ENCODE data around the gene SSPN. TPM values are rescaled to one million over a fixed set of nuclear protein-coding genes. Genes with fewer than 3 reads are reported as not detected.

SSPN gene
- polyA plus RNA-seq, 1 donor from 2014 or later: 0.26 TPM

GRCh38 chr12:26272851-26273250 lies 77.5 kb downstream of the SSPN start:
- H3K9me3 ChIP-seq (ENCODE audit: low read length): no peaks in the 10 kb centered on the region

GRCh38 chr12:26273811-26274210 lies 78.4 kb downstream of the SSPN start:
- H2AFZ ChIP-seq (ENCODE audit: low read depth, low read length): no peak overlapping the region
- H3K36me3 ChIP-seq (ENCODE audit: insufficient read depth, low read length): no peaks in the 10 kb centered on the region
- no peak overlapping the region for H3K9ac ChIP-seq (ENCODE audit: low read length)
- no peaks in the 10 kb centered on the region for H3K9me3 ChIP-seq (ENCODE audit: low read length)
- H3K27ac ChIP-seq (ENCODE audit: low read length): no peak overlapping the region
- no peak overlapping the region for H3K4me3 ChIP-seq (ENCODE audit: low read length)
- no peaks in the 10 kb centered on the region for H3K9me2 ChIP-seq (ENCODE audit: insufficient read depth, low read length)
- no peaks in the 10 kb centered on the region for H4K20me1 ChIP-seq (ENCODE audit: insufficient read depth)
- no peaks in the 10 kb centered on the region for H3F3A ChIP-seq (ENCODE audit: insufficient read depth, low read length, poor library complexity, severe bottlenecking)
- no peaks in the 10 kb centered on the region for H3K79me2 ChIP-seq (replicated peaks; ENCODE audit: insufficient read depth, low read length)
- TF ChIP-seq CTCF (IDR thresholded peaks at IDR 0.05; ENCODE audit: poor library complexity, severe bottlenecking): no peak
- TF ChIP-seq SMC3 (conservative IDR thresholded peaks at IDR 0.05; ENCODE audit: poor library complexity): no peak
- no peak for TF ChIP-seq EZH2 (IDR thresholded peaks at IDR 0.05; ENCODE audit: borderline replicate concordance, insufficient read depth, low read length, poor library complexity, severe bottlenecking)
- TF ChIP-seq REST (IDR thresholded peaks at IDR 0.05; ENCODE audit: borderline replicate concordance): no peak
- no peak for TF ChIP-seq EP300 (conservative IDR thresholded peaks at IDR 0.05; ENCODE audit: poor library complexity, severe bottlenecking)
- no peak overlapping the region for H3K4me2 ChIP-seq (ENCODE audit: low read length)
- no peaks in the 10 kb centered on the region for H3K27me3 ChIP-seq (ENCODE audit: insufficient read depth, low read depth, low read length)

More at GRCh38 chr12:26272851-26273250, 77.5 kb downstream of the SSPN start:
- Histone ChIP-seq H3K27ac (ENCODE audit: low read length) (no peak overlapping the region), H3F3A (ENCODE audit: insufficient read depth, low read length, poor library complexity, severe bottlenecking) (no peaks in the 10 kb centered on the region), H3K27me3 (ENCODE audit: insufficient read depth, low read depth, low read length) (no peaks in the 10 kb centered on the region), H4K20me1 (ENCODE audit: insufficient read depth) (no peaks in the 10 kb centered on the region), H3K79me2 (replicated peaks; ENCODE audit: insufficient read depth, low read length) (no peaks in the 10 kb centered on the region), H3K9ac (ENCODE audit: low read length) (no peak overlapping the region), H3K4me3 (ENCODE audit: low read length) (no peak overlapping the region), H3K36me3 (ENCODE audit: insufficient read depth, low read length) (no peaks in the 10 kb centered on the region), H3K9me2 (ENCODE audit: insufficient read depth, low read length) (no peaks in the 10 kb centered on the region), H3K4me2 (ENCODE audit: low read length) (no peak overlapping the region), H2AFZ (ENCODE audit: low read depth, low read length) (no peak overlapping the region)
- TF ChIP-seq POLR2AphosphoS5 (IDR thresholded peaks at IDR 0.05) (no peak), EP300 (conservative IDR thresholded peaks at IDR 0.05; ENCODE audit: poor library complexity, severe bottlenecking) (no peak), EZH2 (IDR thresholded peaks at IDR 0.05; ENCODE audit: borderline replicate concordance, insufficient read depth, low read length, poor library complexity, severe bottlenecking) (no peak), SMC3 (conservative IDR thresholded peaks at IDR 0.05; ENCODE audit: poor library complexity) (no peak), MXI1 (conservative IDR thresholded peaks at IDR 0.05; ENCODE audit: poor library complexity, severe bottlenecking) (no peak), CTCF (IDR thresholded peaks at IDR 0.05; ENCODE audit: poor library complexity, severe bottlenecking) (no peak)

Data from neural cell (in vitro differentiated cells).